ENCODE results near the gene MEF2A.

The MEF2A gene

DNA sequence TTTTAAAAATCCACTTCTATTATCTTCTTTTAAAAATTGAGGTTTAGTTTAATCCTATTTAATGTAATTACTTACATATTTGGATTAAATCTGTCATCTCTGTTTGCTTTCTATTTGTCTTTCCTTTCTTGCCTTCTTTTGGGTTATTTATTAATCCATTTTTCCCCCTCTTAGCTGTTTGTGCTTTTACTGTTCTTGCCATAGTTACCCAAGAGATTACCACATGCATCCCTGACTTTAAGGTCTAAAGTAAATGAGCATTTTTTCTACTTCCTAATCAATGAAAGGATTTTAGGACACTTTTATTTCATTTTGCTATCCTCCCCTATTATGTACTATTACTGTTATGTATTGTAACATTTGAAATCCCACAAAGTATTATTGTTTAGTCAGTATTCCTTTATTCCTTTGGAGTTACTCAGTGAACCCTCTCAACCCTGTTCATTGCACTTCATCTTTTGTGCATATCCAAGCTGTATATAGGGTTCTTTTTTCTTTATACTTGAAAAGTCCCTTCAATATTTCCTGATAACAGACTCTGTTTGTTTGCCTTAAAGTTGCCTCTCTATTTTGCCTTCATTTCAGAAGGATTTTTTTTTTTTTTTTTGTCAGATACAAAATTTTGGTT, 62.7 kb downstream of the MEF2A start:
- no peak for ATAC-seq
- no peak for TF ChIP-seq POU6F1 (CRISPR knock-in tag; IDR thresholded peaks at IDR 0.05; ENCODE audit: borderline replicate concordance, low read depth)

DNA sequence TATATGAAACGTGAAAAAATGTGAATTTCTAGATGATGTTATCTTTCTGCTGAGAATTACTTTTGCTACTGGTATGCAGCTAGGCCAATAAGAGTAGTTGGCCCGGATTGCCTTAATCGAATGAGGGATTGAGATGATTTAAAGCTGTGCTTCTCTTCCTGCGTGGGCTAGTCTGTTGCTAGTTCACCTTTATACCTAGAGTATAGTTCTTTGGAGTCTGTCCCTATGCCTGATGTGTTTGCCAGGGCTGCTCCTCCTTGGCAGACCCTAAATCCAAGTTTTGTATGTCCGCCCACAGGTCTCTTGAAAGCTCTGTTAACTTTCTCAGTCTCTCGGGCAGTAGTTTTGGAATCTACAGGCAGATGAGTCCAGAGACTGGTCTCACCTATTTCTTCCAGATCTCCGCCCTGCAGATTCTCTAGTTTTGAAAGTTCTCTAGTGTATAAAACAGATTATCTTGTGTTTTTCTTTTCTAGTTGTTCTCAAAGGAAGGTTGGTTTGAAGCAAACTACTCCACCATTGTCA, 64.9 kb downstream of the MEF2A start:
- no peak for ATAC-seq
- no peak for TF ChIP-seq CSRNP3 (CRISPR knock-in tag; IDR thresholded peaks at IDR 0.05)
- no peak for TF ChIP-seq TOX (CRISPR knock-in tag; IDR thresholded peaks at IDR 0.05; ENCODE audit: borderline replicate concordance)
- TF ChIP-seq GLIS3 (CRISPR knock-in tag; IDR thresholded peaks at IDR 0.05): no peak

DNA sequence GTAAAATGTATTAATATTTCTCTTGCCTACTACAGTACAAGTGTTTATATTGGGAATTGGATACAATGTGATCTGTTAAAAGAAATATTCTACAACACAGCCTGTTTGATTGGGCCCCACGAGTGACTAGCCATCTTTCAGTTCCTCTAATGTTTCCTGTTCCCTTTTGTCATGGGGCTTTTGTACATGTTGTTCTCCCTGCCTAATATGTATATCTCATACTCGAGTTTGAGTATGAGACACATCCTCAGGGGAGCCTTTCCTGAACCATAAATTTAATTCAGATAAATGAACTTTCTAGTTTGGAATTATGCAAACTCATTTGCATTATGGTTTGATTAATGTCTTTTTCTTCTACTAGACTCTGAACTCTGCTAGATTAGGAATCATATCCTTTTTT, 65.5 kb downstream of the MEF2A start:
- TF ChIP-seq, protein P1, sequence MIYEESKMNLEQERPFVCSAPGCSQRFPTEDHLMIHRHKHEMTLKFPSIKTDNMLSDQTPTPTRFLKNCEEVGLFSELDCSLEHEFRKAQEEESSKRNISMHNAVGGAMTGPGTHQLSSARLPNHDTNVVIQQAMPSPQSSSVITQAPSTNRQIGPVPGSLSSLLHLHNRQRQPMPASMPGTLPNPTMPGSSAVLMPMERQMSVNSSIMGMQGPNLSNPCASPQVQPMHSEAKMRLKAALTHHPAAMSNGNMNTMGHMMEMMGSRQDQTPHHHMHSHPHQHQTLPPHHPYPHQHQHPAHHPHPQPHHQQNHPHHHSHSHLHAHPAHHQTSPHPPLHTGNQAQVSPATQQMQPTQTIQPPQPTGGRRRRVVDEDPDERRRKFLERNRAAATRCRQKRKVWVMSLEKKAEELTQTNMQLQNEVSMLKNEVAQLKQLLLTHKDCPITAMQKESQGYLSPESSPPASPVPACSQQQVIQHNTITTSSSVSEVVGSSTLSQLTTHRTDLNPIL (CRISPR knock-in tag; IDR thresholded peaks at IDR 0.05; ENCODE audit: low read depth): no peak
- TF ChIP-seq, protein P2, sequence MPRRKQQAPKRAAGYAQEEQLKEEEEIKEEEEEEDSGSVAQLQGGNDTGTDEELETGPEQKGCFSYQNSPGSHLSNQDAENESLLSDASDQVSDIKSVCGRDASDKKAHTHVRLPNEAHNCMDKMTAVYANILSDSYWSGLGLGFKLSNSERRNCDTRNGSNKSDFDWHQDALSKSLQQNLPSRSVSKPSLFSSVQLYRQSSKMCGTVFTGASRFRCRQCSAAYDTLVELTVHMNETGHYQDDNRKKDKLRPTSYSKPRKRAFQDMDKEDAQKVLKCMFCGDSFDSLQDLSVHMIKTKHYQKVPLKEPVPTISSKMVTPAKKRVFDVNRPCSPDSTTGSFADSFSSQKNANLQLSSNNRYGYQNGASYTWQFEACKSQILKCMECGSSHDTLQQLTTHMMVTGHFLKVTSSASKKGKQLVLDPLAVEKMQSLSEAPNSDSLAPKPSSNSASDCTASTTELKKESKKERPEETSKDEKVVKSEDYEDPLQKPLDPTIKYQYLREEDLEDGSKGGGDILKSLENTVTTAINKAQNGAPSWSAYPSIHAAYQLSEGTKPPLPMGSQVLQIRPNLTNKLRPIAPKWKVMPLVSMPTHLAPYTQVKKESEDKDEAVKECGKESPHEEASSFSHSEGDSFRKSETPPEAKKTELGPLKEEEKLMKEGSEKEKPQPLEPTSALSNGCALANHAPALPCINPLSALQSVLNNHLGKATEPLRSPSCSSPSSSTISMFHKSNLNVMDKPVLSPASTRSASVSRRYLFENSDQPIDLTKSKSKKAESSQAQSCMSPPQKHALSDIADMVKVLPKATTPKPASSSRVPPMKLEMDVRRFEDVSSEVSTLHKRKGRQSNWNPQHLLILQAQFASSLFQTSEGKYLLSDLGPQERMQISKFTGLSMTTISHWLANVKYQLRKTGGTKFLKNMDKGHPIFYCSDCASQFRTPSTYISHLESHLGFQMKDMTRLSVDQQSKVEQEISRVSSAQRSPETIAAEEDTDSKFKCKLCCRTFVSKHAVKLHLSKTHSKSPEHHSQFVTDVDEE (CRISPR knock-in tag; IDR thresholded peaks at IDR 0.05): no peak
- no peak for TF ChIP-seq GLIS3 (CRISPR knock-in tag; IDR thresholded peaks at IDR 0.05)
- TF ChIP-seq SNAI2 (CRISPR knock-in tag; IDR thresholded peaks at IDR 0.05): no peak
- no peak for TF ChIP-seq POU6F1 (CRISPR knock-in tag; IDR thresholded peaks at IDR 0.05; ENCODE audit: borderline replicate concordance, low read depth)
- no peak for TF ChIP-seq TOX (CRISPR knock-in tag; IDR thresholded peaks at IDR 0.05; ENCODE audit: borderline replicate concordance)
- TF ChIP-seq CSRNP3 (CRISPR knock-in tag; IDR thresholded peaks at IDR 0.05): no peak
- no peak for TF ChIP-seq CSDC2 (CRISPR knock-in tag; IDR thresholded peaks at IDR 0.05)
- no peak for TF ChIP-seq TCF4 (CRISPR knock-in tag; IDR thresholded peaks at IDR 0.05; ENCODE audit: borderline replicate concordance)
- TF ChIP-seq ESRRG (CRISPR knock-in tag; IDR thresholded peaks at IDR 0.05): no peak
- TF ChIP-seq ZC3H10 (CRISPR knock-in tag; IDR thresholded peaks at IDR 0.05): no peak
- TF ChIP-seq, protein P3, sequence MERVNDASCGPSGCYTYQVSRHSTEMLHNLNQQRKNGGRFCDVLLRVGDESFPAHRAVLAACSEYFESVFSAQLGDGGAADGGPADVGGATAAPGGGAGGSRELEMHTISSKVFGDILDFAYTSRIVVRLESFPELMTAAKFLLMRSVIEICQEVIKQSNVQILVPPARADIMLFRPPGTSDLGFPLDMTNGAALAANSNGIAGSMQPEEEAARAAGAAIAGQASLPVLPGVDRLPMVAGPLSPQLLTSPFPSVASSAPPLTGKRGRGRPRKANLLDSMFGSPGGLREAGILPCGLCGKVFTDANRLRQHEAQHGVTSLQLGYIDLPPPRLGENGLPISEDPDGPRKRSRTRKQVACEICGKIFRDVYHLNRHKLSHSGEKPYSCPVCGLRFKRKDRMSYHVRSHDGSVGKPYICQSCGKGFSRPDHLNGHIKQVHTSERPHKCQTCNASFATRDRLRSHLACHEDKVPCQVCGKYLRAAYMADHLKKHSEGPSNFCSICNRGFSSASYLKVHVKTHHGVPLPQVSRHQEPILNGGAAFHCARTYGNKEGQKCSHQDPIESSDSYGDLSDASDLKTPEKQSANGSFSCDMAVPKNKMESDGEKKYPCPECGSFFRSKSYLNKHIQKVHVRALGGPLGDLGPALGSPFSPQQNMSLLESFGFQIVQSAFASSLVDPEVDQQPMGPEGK (CRISPR knock-in tag; IDR thresholded peaks at IDR 0.05; ENCODE audit: borderline replicate concordance): no peak
- TF ChIP-seq ISL1 (CRISPR knock-in tag; IDR thresholded peaks at IDR 0.05): no peak
- TF ChIP-seq ZNF70 (CRISPR knock-in tag; IDR thresholded peaks at IDR 0.05): no peak
- TF ChIP-seq BACH2 (CRISPR knock-in tag; IDR thresholded peaks at IDR 0.05; ENCODE audit: borderline replicate concordance): no peak
- no peak for TF ChIP-seq ZNF8 (CRISPR knock-in tag; IDR thresholded peaks at IDR 0.05)
- no peak for TF ChIP-seq ZFP30 (CRISPR knock-in tag; IDR thresholded peaks at IDR 0.05)
- no peak for TF ChIP-seq PPARA (CRISPR knock-in tag; IDR thresholded peaks at IDR 0.05; ENCODE audit: borderline replicate concordance)
- no peak for ATAC-seq
